ENCODE measurements around the gene VILL.

GRCh38 chr3:38020342-38020726, 29.7 kb downstream of the VILL start:
- no peak for TF ChIP-seq CTCF (IDR thresholded peaks at IDR 0.05)
- no peak for TF ChIP-seq POLR2A (IDR thresholded peaks at IDR 0.05)
- TF ChIP-seq EP300 (IDR thresholded peaks at IDR 0.05; ENCODE audit: low read depth) = no peak
